Neural progenitor cell (in vitro differentiated cells): ENCODE results near the gene SHOC2. TPM values are rescaled to one million over a fixed set of nuclear protein-coding genes. Genes with fewer than 3 reads are reported as not detected.
A peak's percentile ranks its signal among the peaks of the same experiment; 100 is the strongest.

Source experiments
- DNase-seq: peaks from one replicate; pipeline ENCODE4 v3.0.0-alpha.2; 2016; ENCODE audit warnings: low spot score
- H2AFZ ChIP-seq: fragments of 200-600 bp; sonication (generic); replicated peaks from 2 replicates; pipeline ENCODE4 v1.6.1; 2016; ENCODE audit warnings: antibody characterized with exemption
- H3F3A ChIP-seq: fragments of 200-600 bp; sonication (generic); 2 replicates; pipeline ENCODE4 v1.6.1; 2016; ENCODE audit warnings: antibody characterized with exemption, low read depth
- H3K27ac ChIP-seq: fragments of 200-600 bp; sonication (generic); 2 replicates; pipeline ENCODE4 v1.5.1; 2016; ENCODE audit warnings: mild to moderate bottlenecking
- H3K27me3 ChIP-seq: fragments of 200-600 bp; sonication (generic); 2 replicates; pipeline ENCODE4 v1.6.1; 2016; ENCODE audit warnings: mild to moderate bottlenecking, moderate library complexity
- H3K36me3 ChIP-seq: fragments of 200-600 bp; sonication (generic); 2 replicates; pipeline ENCODE4 v1.5.1; 2016
- H3K4me1 ChIP-seq: fragments of 200-600 bp; sonication (generic); 2 replicates; pipeline ENCODE4 v1.6.1; 2016; ENCODE audit warnings: mixed run types
- H3K4me2 ChIP-seq: fragments of 200-600 bp; sonication (generic); 2 replicates; pipeline ENCODE4 v1.6.1; 2016
- H3K4me3 ChIP-seq: fragments of 200-600 bp; sonication (generic); 2 replicates; pipeline ENCODE4 v1.5.1; 2016
- H3K79me2 ChIP-seq: fragments of 200-600 bp; sonication (generic); 2 replicates; pipeline ENCODE4 v1.6.1; 2016; ENCODE audit warnings: low read depth
- H3K9ac ChIP-seq: fragments of 200-600 bp; sonication (generic); 2 replicates; pipeline ENCODE4 v1.6.1; 2016
- H3K9me3 ChIP-seq: fragments of 200-600 bp; sonication (generic); 2 replicates; pipeline ENCODE4 v1.5.1; 2016; ENCODE audit warnings: low read depth
- H4K20me1 ChIP-seq: fragments of 200-600 bp; sonication (generic); 2 replicates; pipeline ENCODE4 v1.6.1; 2016; ENCODE audit warnings: low read depth
- H3K27ac Mint-ChIP-seq: 3 replicates; pipeline ENCODE4 v1.8.0; 2021; ENCODE audit warnings: mixed read lengths
- H3K27me3 Mint-ChIP-seq: 2 replicates; pipeline ENCODE4 v1.8.0; 2022; ENCODE audit warnings: low read depth, mild to moderate bottlenecking, inconsistent platforms, moderate library complexity, mixed read lengths; ENCODE audit not compliant: insufficient read depth
- H3K36me3 Mint-ChIP-seq: 3 replicates; pipeline ENCODE4 v1.8.0; 2021; ENCODE audit warnings: mixed read lengths
- H3K4me1 Mint-ChIP-seq: 3 replicates; pipeline ENCODE4 v1.8.0; 2021; ENCODE audit warnings: mixed read lengths
- H3K4me3 Mint-ChIP-seq: 3 replicates; pipeline ENCODE4 v1.8.0; 2021; ENCODE audit warnings: mild to moderate bottlenecking, moderate library complexity, mixed read lengths
- H3K9me3 Mint-ChIP-seq: 3 replicates; pipeline ENCODE4 v1.8.0; 2020; ENCODE audit warnings: mixed read lengths
- CTCF ChIP-seq: fragments of 200-600 bp; sonication (generic); IDR thresholded peaks from 2 replicates; pipeline ENCODE4 v1.5.1; 2017; ENCODE audit warnings: antibody characterized with exemption, mild to moderate bottlenecking
- EZH2 ChIP-seq: fragments of 200-600 bp; sonication (generic); IDR thresholded peaks from 2 replicates; pipeline ENCODE4 v1.6.1; 2017; ENCODE audit warnings: antibody characterized with exemption, mild to moderate bottlenecking, moderate library complexity
- EZH2phosphoT487 ChIP-seq: fragments of 200-600 bp; sonication (generic); IDR thresholded peaks from 2 replicates; pipeline ENCODE4 v1.6.1; 2017; ENCODE audit warnings: antibody characterized with exemption
- total RNA-seq: library from RNA; depleted of rRNA; stranded (reverse); fragments of >200 nt; gene quantifications from 2 replicates; pipeline ENCODE4 v1.2.3, GENCODE V29; 2015; ENCODE audit warnings: low replicate concordance

Gene SHOC2
- total RNA-seq: 42.1 and 54.9 TPM in 2 replicates

- Histone ChIP-seq H3K79me2 (peaks cover 66% of the 10 kb centered on the region), H3K36me3 (peaks cover 5% of the 10 kb centered on the region), H3K27ac (peak within 1 kb of the TSS; percentile 98), H3K4me1 (peaks cover 19% of the 10 kb centered on the region), H3K4me2 (peak within 1 kb of the TSS; percentile 86), H3F3A (peaks cover 10% of the 10 kb centered on the region), H3K9ac (peak within 1 kb of the TSS; percentile 83), H3K9me3 (no peaks in the 10 kb centered on the region), H3K27me3 (no peaks in the 10 kb centered on the region), H3K4me3 (peak within 1 kb of the TSS; percentile 86), H2AFZ (peak within 1 kb of the TSS; percentile 98), H4K20me1 (peaks cover 40% of the 10 kb centered on the region)
- DNase-seq: peak; percentile 100
- H3K36me3 Mint-ChIP-seq: peaks cover 3% of the 10 kb centered on the region
- peak; percentile 32 for TF ChIP-seq CTCF
- TF ChIP-seq EZH2: no peak
- TF ChIP-seq EZH2phosphoT487: no peak
- peaks cover 4% of the 10 kb centered on the region for H3K27me3 Mint-ChIP-seq
- peak within 1 kb of the TSS; percentile 96 for H3K4me3 Mint-ChIP-seq
- H3K27ac Mint-ChIP-seq: peak within 1 kb of the TSS; percentile 99
- no peaks in the 10 kb centered on the region for H3K9me3 Mint-ChIP-seq
- peaks cover 27% of the 10 kb centered on the region for H3K4me1 Mint-ChIP-seq
These were observed at the start of gene SHOC2 for GRCh38 chr10:110919349-110919931. SHOC2 (plus strand) TSS chr10:110919604; CDS start chr10:110964359, 44,755 bp downstream.

- H3K27ac Mint-ChIP-seq: peak overlapping the region; percentile 68
- H3K36me3 Mint-ChIP-seq: no peaks in the 10 kb centered on the region
- H3K9ac ChIP-seq: no peak overlapping the region
- peak overlapping the region; percentile 5 for H3K4me3 ChIP-seq
- no peaks in the 10 kb centered on the region for H3K9me3 ChIP-seq
- no peaks in the 10 kb centered on the region for H3K27me3 ChIP-seq
- H3K27me3 Mint-ChIP-seq: peaks cover 4% of the 10 kb centered on the region
- peak; percentile 17 for DNase-seq
- peaks cover 41% of the 10 kb centered on the region for H3K4me1 Mint-ChIP-seq
- peaks cover 27% of the 10 kb centered on the region for H3F3A ChIP-seq
- peak overlapping the region; percentile 94 for H3K4me3 Mint-ChIP-seq
- peaks cover 42% of the 10 kb centered on the region for H3K4me1 ChIP-seq
- peaks cover 28% of the 10 kb centered on the region for H4K20me1 ChIP-seq
- H3K9me3 Mint-ChIP-seq: no peaks in the 10 kb centered on the region
- TF ChIP-seq CTCF (no peak), EZH2 (no peak), EZH2phosphoT487 (no peak)
- H3K4me2 ChIP-seq: peak overlapping the region; percentile 57
- H3K79me2 ChIP-seq: peaks cover 33% of the 10 kb centered on the region
- peak overlapping the region; percentile 28 for H2AFZ ChIP-seq
- H3K27ac ChIP-seq: peak overlapping the region; percentile 40
- peaks cover 2% of the 10 kb centered on the region for H3K36me3 ChIP-seq
These were observed 48.5 kb upstream of the SHOC2 start for GRCh38 chr10:110870823-110871297.

DNA sequence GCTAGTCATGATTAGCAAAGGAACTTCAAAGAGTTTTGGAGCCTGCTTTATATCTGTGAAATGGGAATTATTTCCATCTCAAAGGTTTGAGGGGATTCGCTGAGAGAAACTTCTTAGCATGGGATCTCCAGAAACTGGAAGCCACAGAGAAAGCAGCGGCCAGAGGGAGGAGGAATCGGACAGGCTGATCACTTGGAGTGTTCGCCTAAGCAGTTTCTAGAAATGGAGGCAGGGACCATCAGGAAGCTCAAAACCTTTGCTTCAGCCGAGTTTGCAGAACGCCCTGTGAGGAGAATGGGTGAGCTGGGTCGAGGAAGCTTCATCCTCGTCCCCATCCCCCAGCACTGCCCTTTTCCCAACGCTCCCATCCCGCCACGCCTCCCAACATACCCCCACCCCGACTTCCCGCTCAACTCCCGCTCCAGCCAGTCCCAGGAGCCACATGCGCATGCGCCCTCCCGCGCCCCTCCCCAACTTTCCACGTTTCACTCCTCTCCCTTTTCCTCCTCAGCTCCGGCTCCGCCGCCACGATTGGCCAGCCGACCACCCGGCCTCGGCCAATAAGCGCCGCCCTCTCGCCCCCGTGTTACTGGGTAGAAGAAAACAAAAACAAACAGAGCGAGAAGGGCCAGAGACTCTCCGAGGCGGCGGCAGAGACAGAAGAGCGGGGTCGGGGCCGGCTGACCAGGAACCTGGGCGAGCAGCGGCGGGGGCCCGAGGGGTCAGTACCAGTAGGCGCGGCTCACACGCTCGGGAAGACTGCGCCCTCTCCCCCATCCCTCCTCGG lies 47.9 kb upstream of the SHOC2 start, which contains the start of gene PDCD4:
TSS of gene PDCD4 (plus strand) at position 631 of the 787 bp plus-strand sequence. CDS start 4,100 bp downstream, outside the sequence.
- peak; percentile 99 for DNase-seq
- peak within 1 kb of the TSS; percentile 97 for H3K27ac ChIP-seq
- Mint-ChIP-seq H3K27me3 (peaks cover 4% of the 10 kb centered on the region), H3K9me3 (no peaks in the 10 kb centered on the region), H3K4me1 (peaks cover 36% of the 10 kb centered on the region), H3K4me3 (peak within 1 kb of the TSS; percentile 95), H3K27ac (peak within 1 kb of the TSS; percentile 99), H3K36me3 (no peaks in the 10 kb centered on the region)
- H3K27me3 ChIP-seq: no peaks in the 10 kb centered on the region
- H3K36me3 ChIP-seq: peaks cover 9% of the 10 kb centered on the region
- peak within 1 kb of the TSS; percentile 61 for H3K4me3 ChIP-seq
- no peak for TF ChIP-seq CTCF
- TF ChIP-seq EZH2phosphoT487: no peak
- no peak for TF ChIP-seq EZH2
- H2AFZ ChIP-seq: peak within 1 kb of the TSS; percentile 54
- H3F3A ChIP-seq: peaks cover 27% of the 10 kb centered on the region
- H3K9me3 ChIP-seq: no peaks in the 10 kb centered on the region
- peaks cover 35% of the 10 kb centered on the region for H3K4me1 ChIP-seq
- peak within 1 kb of the TSS; percentile 79 for H3K9ac ChIP-seq
- peaks cover 34% of the 10 kb centered on the region for H4K20me1 ChIP-seq
- peaks cover 39% of the 10 kb centered on the region for H3K79me2 ChIP-seq
- H3K4me2 ChIP-seq: peak within 1 kb of the TSS; percentile 89
